HG03045 (cell line): Measurements from ENCODE around the gene EIF3C.
"Not testable (repeated sequence)": the region's sequence is repeated elsewhere in the genome, so short reads cannot be mapped to it uniquely, and the experiment has no call there.

Source experiments
- ATAC-seq: cut with Tn5 transposase; IDR thresholded peaks from one replicate; pipeline ENCODE4 v1.9.1; 2021; ENCODE audit warnings: mild to moderate bottlenecking, moderate library complexity; ENCODE audit not compliant: unreplicated experiment

The EIF3C gene

GRCh38 chr16:28749997-28750465, 38.8 kb downstream of the EIF3C start:
- peak; percentile 96 for ATAC-seq

GRCh38 chr16:28750469-28751067, 39.3 kb downstream of the EIF3C start:
- ATAC-seq = peak; percentile 47

GRCh38 chr16:28751487-28751886, 40.2 kb downstream of the EIF3C start, which contains the start of gene NPIPB9:
TSS of gene NPIPB9 (plus strand) at chr16:28751787.
- ATAC-seq = not testable (repeated sequence)

- ATAC-seq = not testable (repeated sequence)
These were observed 70.4 kb downstream of the EIF3C start for GRCh38 chr16:28781697-28782096.

- not testable (repeated sequence) for ATAC-seq
These were observed 71.1 kb downstream of the EIF3C start for GRCh38 chr16:28782357-28782756.
